ENCODE results near the gene FCER2.

DNA sequence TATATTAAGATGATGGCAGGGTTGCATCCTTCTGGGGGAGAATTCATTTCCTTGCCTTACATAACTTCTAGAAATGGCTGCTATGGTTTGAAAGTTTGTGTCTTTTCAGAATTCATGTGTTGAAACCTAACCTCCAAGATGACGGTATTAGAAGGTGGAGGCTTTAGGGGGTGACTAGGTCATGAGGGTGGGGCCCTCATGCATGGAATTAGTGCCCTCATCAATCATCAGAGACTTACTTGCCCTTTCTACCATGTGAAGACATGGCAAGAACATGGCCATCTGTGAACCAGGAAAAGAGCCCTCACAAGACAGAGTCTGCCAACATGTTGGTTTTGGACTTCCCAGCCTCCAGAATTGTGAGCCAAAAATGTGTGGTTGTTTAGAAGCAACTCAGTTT is 14.8 kb upstream of the FCER2 start:
- no peak for TF ChIP-seq CTCF (CRISPR knock-in tag; IDR thresholded peaks at IDR 0.05)
- no peak for TF ChIP-seq JUNB (CRISPR knock-in tag; IDR thresholded peaks at IDR 0.05; ENCODE audit: borderline replicate concordance)
- no peak for TF ChIP-seq SIN3B (IDR thresholded peaks at IDR 0.05; ENCODE audit: low read length)
- TF ChIP-seq RFX1 (IDR thresholded peaks at IDR 0.05) = no peak
- TF ChIP-seq, protein P1, sequence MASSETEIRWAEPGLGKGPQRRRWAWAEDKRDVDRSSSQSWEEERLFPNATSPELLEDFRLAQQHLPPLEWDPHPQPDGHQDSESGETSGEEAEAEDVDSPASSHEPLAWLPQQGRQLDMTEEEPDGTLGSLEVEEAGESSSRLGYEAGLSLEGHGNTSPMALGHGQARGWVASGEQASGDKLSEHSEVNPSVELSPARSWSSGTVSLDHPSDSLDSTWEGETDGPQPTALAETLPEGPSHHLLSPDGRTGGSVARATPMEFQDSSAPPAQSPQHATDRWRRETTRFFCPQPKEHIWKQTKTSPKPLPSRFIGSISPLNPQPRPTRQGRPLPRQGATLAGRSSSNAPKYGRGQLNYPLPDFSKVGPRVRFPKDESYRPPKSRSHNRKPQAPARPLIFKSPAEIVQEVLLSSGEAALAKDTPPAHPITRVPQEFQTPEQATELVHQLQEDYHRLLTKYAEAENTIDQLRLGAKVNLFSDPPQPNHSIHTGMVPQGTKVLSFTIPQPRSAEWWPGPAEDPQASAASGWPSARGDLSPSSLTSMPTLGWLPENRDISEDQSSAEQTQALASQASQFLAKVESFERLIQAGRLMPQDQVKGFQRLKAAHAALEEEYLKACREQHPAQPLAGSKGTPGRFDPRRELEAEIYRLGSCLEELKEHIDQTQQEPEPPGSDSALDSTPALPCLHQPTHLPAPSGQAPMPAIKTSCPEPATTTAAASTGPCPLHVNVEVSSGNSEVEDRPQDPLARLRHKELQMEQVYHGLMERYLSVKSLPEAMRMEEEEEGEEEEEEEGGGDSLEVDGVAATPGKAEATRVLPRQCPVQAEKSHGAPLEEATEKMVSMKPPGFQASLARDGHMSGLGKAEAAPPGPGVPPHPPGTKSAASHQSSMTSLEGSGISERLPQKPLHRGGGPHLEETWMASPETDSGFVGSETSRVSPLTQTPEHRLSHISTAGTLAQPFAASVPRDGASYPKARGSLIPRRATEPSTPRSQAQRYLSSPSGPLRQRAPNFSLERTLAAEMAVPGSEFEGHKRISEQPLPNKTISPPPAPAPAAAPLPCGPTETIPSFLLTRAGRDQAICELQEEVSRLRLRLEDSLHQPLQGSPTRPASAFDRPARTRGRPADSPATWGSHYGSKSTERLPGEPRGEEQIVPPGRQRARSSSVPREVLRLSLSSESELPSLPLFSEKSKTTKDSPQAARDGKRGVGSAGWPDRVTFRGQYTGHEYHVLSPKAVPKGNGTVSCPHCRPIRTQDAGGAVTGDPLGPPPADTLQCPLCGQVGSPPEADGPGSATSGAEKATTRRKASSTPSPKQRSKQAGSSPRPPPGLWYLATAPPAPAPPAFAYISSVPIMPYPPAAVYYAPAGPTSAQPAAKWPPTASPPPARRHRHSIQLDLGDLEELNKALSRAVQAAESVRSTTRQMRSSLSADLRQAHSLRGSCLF (CRISPR knock-in tag; IDR thresholded peaks at IDR 0.05; ENCODE audit: borderline replicate concordance) = no peak
- TF ChIP-seq EED (CRISPR knock-in tag; IDR thresholded peaks at IDR 0.05) = no peak
- no peak for TF ChIP-seq ZNF430 (CRISPR knock-in tag; IDR thresholded peaks at IDR 0.05)
- TF ChIP-seq, protein P2, sequence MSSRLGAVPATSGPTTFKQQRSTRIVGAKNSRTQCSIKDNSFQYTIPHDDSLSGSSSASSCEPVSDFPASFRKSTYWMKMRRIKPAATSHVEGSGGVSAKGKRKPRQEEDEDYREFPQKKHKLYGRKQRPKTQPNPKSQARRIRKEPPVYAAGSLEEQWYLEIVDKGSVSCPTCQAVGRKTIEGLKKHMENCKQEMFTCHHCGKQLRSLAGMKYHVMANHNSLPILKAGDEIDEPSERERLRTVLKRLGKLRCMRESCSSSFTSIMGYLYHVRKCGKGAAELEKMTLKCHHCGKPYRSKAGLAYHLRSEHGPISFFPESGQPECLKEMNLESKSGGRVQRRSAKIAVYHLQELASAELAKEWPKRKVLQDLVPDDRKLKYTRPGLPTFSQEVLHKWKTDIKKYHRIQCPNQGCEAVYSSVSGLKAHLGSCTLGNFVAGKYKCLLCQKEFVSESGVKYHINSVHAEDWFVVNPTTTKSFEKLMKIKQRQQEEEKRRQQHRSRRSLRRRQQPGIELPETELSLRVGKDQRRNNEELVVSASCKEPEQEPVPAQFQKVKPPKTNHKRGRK (CRISPR knock-in tag; IDR thresholded peaks at IDR 0.05) = no peak
- no peak for TF ChIP-seq RAD21 (CRISPR knock-in tag; IDR thresholded peaks at IDR 0.05)
- no peak for TF ChIP-seq ZNF609 (CRISPR knock-in tag; IDR thresholded peaks at IDR 0.05; ENCODE audit: borderline replicate concordance)
- no peak for TF ChIP-seq ZBTB8A (CRISPR knock-in tag; IDR thresholded peaks at IDR 0.05; ENCODE audit: borderline replicate concordance, low read depth)
- TF ChIP-seq, protein P3, sequence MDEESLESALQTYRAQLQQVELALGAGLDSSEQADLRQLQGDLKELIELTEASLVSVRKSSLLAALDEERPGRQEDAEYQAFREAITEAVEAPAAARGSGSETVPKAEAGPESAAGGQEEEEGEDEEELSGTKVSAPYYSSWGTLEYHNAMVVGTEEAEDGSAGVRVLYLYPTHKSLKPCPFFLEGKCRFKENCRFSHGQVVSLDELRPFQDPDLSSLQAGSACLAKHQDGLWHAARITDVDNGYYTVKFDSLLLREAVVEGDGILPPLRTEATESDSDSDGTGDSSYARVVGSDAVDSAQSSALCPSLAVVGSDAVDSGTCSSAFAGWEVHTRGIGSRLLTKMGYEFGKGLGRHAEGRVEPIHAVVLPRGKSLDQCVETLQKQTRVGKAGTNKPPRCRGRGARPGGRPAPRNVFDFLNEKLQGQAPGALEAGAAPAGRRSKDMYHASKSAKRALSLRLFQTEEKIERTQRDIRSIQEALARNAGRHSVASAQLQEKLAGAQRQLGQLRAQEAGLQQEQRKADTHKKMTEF (CRISPR knock-in tag; IDR thresholded peaks at IDR 0.05) = no peak
